Measurements from ENCODE around the gene CACNA2D1.

DNA sequence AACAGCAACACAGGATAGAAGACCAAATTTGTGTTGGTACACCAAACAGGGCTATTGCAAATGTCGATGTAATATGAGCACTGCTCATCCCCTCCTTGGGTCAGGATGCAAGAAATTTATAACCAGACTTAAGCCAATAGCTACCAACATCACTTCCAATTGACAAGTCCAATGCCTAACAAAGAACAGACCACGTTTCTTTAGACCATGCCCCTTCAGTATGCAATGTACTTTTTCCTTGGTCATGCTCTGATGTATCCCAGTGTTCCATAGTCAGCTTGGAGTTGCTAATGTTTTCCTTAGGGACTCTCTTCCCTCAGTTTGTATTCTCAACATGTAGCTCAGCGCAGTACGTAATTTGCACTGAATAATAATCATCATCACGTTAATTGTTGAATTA, 7.8 kb downstream of the CACNA2D1 start:
- TF ChIP-seq, protein P1, sequence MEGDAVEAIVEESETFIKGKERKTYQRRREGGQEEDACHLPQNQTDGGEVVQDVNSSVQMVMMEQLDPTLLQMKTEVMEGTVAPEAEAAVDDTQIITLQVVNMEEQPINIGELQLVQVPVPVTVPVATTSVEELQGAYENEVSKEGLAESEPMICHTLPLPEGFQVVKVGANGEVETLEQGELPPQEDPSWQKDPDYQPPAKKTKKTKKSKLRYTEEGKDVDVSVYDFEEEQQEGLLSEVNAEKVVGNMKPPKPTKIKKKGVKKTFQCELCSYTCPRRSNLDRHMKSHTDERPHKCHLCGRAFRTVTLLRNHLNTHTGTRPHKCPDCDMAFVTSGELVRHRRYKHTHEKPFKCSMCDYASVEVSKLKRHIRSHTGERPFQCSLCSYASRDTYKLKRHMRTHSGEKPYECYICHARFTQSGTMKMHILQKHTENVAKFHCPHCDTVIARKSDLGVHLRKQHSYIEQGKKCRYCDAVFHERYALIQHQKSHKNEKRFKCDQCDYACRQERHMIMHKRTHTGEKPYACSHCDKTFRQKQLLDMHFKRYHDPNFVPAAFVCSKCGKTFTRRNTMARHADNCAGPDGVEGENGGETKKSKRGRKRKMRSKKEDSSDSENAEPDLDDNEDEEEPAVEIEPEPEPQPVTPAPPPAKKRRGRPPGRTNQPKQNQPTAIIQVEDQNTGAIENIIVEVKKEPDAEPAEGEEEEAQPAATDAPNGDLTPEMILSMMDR (IDR thresholded peaks at IDR 0.05), result no peak
- no peak for TF ChIP-seq POLR2A (IDR thresholded peaks at IDR 0.05)
